B cell (primary cell): ENCODE measurements around the gene TNPO1. TPM values are rescaled to one million over a fixed set of nuclear protein-coding genes. Genes with fewer than 3 reads are reported as not detected.

Experiments
- ATAC-seq: fragments of 200-7000 bp; cut with Tn5 transposase; one replicate; pipeline ENCODE4 v1.10.0; 2021; ENCODE audit warnings: low read depth, mild to moderate bottlenecking, moderate number of reproducible peaks, moderate library complexity
- CTCF ChIA-PET: fragments of 350-600 bp; sonication (Branson Sonifier 250); formaldehyde crosslinking; loops from one replicate; lab custom pipeline; 2021; ENCODE audit warnings: antibody characterized with exemption, inconsistent platforms; lab: Charles Lee
- POLR2A ChIA-PET: fragments of 350-600 bp; sonication (Branson Sonifier 250); formaldehyde crosslinking; loops from one replicate; lab custom pipeline; 2021; ENCODE audit warnings: antibody characterized with exemption; lab: Charles Lee
- DNase-seq: peaks from one replicate; pipeline ENCODE4 v3.0.0; 2013
- H2AFZ ChIP-seq: 2 replicates; pipeline ENCODE4 v1.6.1; 2012; ENCODE audit warnings: mild to moderate bottlenecking, low read depth, low read length; ENCODE audit not compliant: insufficient read depth, poor library complexity, severe bottlenecking
- H3K27ac ChIP-seq, 2 donors: 1 replicate in 1 of 2; 2 replicates in 1 of 2; pipeline ENCODE4 v1.5.1; 2012 to 2013; ENCODE audit warnings: low read length in 2 of 2, mild to moderate bottlenecking in 2 of 2, moderate library complexity in 1 of 2
- H3K27me3 ChIP-seq, 4 experiments: fragments of 200-600 bp in 1 of 4; sonication (generic) in 1 of 4; replicated peaks in 1 of 4; 1 replicate in 2 of 4; 2 replicates in 2 of 4; pipeline versions ENCODE4 v1.6.1 to v1.7.0; 2013 to 2016; ENCODE audit warnings: low read length in 3 of 4, mild to moderate bottlenecking in 2 of 4, mixed read lengths in 1 of 4, moderate library complexity in 1 of 4; ENCODE audit not compliant: insufficient read depth in 4 of 4, control insufficient read depth in 3 of 4; ENCODE audit errors: control extremely low read depth in 1 of 4
- H3K36me3 ChIP-seq, 2 experiments: replicated peaks in 1 of 2; 1 replicate in 1 of 2; 2 replicates in 1 of 2; pipeline versions ENCODE4 v1.6.1 to v1.7.1; 2013; ENCODE audit warnings: low read length in 1 of 2; ENCODE audit not compliant: insufficient read depth in 2 of 2, control insufficient read depth in 1 of 2; ENCODE audit errors: control extremely low read depth in 1 of 2, extremely low read depth in 1 of 2
- H3K4me1 ChIP-seq, 2 donors: fragments of 200-600 bp in 1 of 2; sonication (generic) in 1 of 2; 1 replicate in 1 of 2; 2 replicates in 1 of 2; pipeline versions ENCODE4 v1.5.1 to v1.6.1; 2013 to 2017; ENCODE audit warnings: low read length in 2 of 2; ENCODE audit not compliant: control insufficient read depth in 2 of 2, insufficient read depth in 2 of 2
- H3K4me2 ChIP-seq: replicated peaks from 2 replicates; pipeline ENCODE3; 2012; ENCODE audit warnings: mild to moderate bottlenecking, low read depth, low read length; ENCODE audit not compliant: poor library complexity, severe bottlenecking
- H3K4me3 ChIP-seq, 5 experiments: fragments of 200-600 bp in 1 of 5; sonication (generic) in 1 of 5; 1 replicate in 3 of 5; 2 replicates in 2 of 5; pipeline versions ENCODE4 v1.5.1 to v1.7.0; 2011 to 2016; ENCODE audit warnings: low read length in 4 of 5, mild to moderate bottlenecking in 4 of 5, low read depth in 2 of 5, control low read depth in 1 of 5, moderate library complexity in 1 of 5; ENCODE audit not compliant: insufficient read depth in 1 of 5; ENCODE audit errors: control extremely low read depth in 1 of 5, extremely low read depth in 1 of 5
- H3K79me2 ChIP-seq: fragments of 200-600 bp; sonication (generic); one replicate; pipeline ENCODE4 v1.6.0; 2016; ENCODE audit warnings: low read length; ENCODE audit not compliant: control insufficient read depth, insufficient read depth
- H3K9ac ChIP-seq: fragments of 200-600 bp; sonication (generic); 2 replicates; pipeline ENCODE4 v1.6.1; 2017; ENCODE audit warnings: mild to moderate bottlenecking, low read length, moderate library complexity
- H3K9me3 ChIP-seq, 3 donors: one replicate each; pipeline versions ENCODE4 v1.6.1 to v1.7.1; 2013; ENCODE audit warnings: low read length in 2 of 3; ENCODE audit not compliant: control insufficient read depth in 2 of 3, insufficient read depth in 1 of 3; ENCODE audit errors: control extremely low read depth in 1 of 3
- H4K20me1 ChIP-seq: 2 replicates; pipeline ENCODE4 v1.6.0; 2012; ENCODE audit warnings: mild to moderate bottlenecking, low read length; ENCODE audit not compliant: insufficient read depth, control insufficient read depth, poor library complexity, severe bottlenecking
- H3K27ac Mint-ChIP-seq: one replicate; pipeline ENCODE4 v1.8.0; 2021; ENCODE audit warnings: mixed read lengths
- H3K27me3 Mint-ChIP-seq: one replicate; pipeline ENCODE4 v1.8.0; 2021; ENCODE audit warnings: mixed read lengths
- H3K4me1 Mint-ChIP-seq: one replicate; pipeline ENCODE4 v1.8.0; 2021; ENCODE audit warnings: mixed read lengths
- H3K4me3 Mint-ChIP-seq: one replicate; pipeline ENCODE4 v1.8.0; 2021; ENCODE audit warnings: mixed read lengths
- H3K9me3 Mint-ChIP-seq: one replicate; pipeline ENCODE4 v1.8.0; 2022; ENCODE audit warnings: mixed read lengths; ENCODE audit not compliant: insufficient read depth
- CTCF ChIP-seq: fragments of 200-600 bp; IDR thresholded peaks from one replicate; pipeline ENCODE4 v1.8.0; 2022; ENCODE audit warnings: antibody characterized with exemption, mild to moderate bottlenecking
- EZH2 ChIP-seq: IDR thresholded peaks from 2 replicates; pipeline ENCODE4 v1.6.1; 2012; ENCODE audit warnings: borderline replicate concordance, low read depth, mild to moderate bottlenecking, moderate library complexity, low read length; ENCODE audit not compliant: insufficient read depth, poor library complexity, severe bottlenecking
- WGBS: methylation state at CpG from one replicate; pipeline ENCODE4 v1.1.5; 2013; ENCODE audit warnings: missing lambda C conversion rate; ENCODE audit not compliant: insufficient coverage; 5-methylcytosine and 5-hydroxymethylcytosine counted together
- intact Hi-C: fragments of 100-400 bp; cut with micrococcal nuclease; formaldehyde crosslinking; loops from one replicate; pipeline ENCODE4 v1.10.0; 2022
- polyA plus RNA-seq: library from polyadenylated mRNA; depleted of rRNA; stranded (reverse); fragments of >200 nt; gene quantifications from 2 replicates; pipeline ENCODE4 v1.2.3, GENCODE V29; 2012
- total RNA-seq, 2 donors: library from RNA; stranded (reverse); fragments of 120-200 nt in 1 of 2; gene quantifications; 1 replicate in 1 of 2; 2 replicates in 1 of 2; pipeline versions ENCODE4 v1.2.3 to v1.2.4, GENCODE V29; 2013 to 2022

The TNPO1 gene
- total and polyA plus RNA-seq, 2 donors (not counting 1 experiment from before 2014, with no cell fraction given): 6.4 to 102 TPM

GRCh38 chr5:72840041-72840440 lies 23.6 kb downstream of the TNPO1 start:
- Histone ChIP-seq H3K27ac (no peak overlapping the region), H3K9ac (no peak overlapping the region), H3K27me3 (no peaks in the 10 kb centered on the region), H3K79me2 (peaks cover 54% of the 10 kb centered on the region), H3K4me3 (no peak overlapping the region), H3K36me3 (no peaks in the 10 kb centered on the region), H2AFZ (no peak overlapping the region), H3K4me2 (no peak overlapping the region), H3K9me3 (no peaks in the 10 kb centered on the region), H3K4me1 (peaks cover 0 to 6% of the 10 kb centered on the region in 2 donors), H4K20me1 (peaks cover 13% of the 10 kb centered on the region)
- ChIA-PET CTCF (no interaction called here), POLR2A (no interaction called here)
- H3K9me3 Mint-ChIP-seq: no peaks in the 10 kb centered on the region
- DNase-seq: no peak
- TF ChIP-seq EZH2 (no peak), CTCF (no peak)
- WGBS: 60% methylated on average over 3 of the region's 5 CpGs
- H3K27ac Mint-ChIP-seq: no peak overlapping the region
- no peaks in the 10 kb centered on the region for H3K27me3 Mint-ChIP-seq
- no peak for ATAC-seq
- H3K4me1 Mint-ChIP-seq: peaks cover 21% of the 10 kb centered on the region
- no peak overlapping the region for H3K4me3 Mint-ChIP-seq
- intact Hi-C loops: loop anchor here (10.0 kb wide), 2 partner anchors 725 to 1845 kb away; partner anchors contain the start of genes ANKRA2, HEXB and UTP15

GRCh38 chr5:72841756-72842535 lies 25.5 kb downstream of the TNPO1 start:
- Mint-ChIP-seq H3K27me3 (no peaks in the 10 kb centered on the region), H3K9me3 (no peaks in the 10 kb centered on the region), H3K4me3 (no peak overlapping the region), H3K4me1 (peaks cover 23% of the 10 kb centered on the region), H3K27ac (no peak overlapping the region)
- H3K9me3 ChIP-seq: no peaks in the 10 kb centered on the region
- DNase-seq: no peak
- ChIA-PET CTCF (interaction anchor here (1.1 to 1.3 kb wide), 2 partner anchors 23 to 25 kb away, joined by 3 read pairs; no protein-coding TSS in a partner anchor), POLR2A (interaction anchor here (1.3 kb wide), 1 partner anchor 25 kb away, joined by 3 read pairs; the partner anchor contains the start of gene TNPO1)
- H3K4me1 ChIP-seq: peaks cover 0 to 6% of the 10 kb centered on the region in 2 donors
- H3K27me3 ChIP-seq: no peaks in the 10 kb centered on the region
- peaks cover 10% of the 10 kb centered on the region for H4K20me1 ChIP-seq
- intact Hi-C loops: loop anchor here (10.0 kb wide), 2 partner anchors 723 to 1843 kb away; partner anchors contain the start of genes ANKRA2, HEXB and UTP15
- TF ChIP-seq CTCF (no peak), EZH2 (no peak)
- WGBS: no CpG with 5 or more reads among the region's 1 CpG
- no peak overlapping the region for H3K9ac ChIP-seq
- H3K36me3 ChIP-seq: no peaks in the 10 kb centered on the region
- H3K4me2 ChIP-seq: no peak overlapping the region
- H2AFZ ChIP-seq: no peak overlapping the region
- no peak overlapping the region for H3K27ac ChIP-seq
- ATAC-seq: no peak
- peaks cover 47% of the 10 kb centered on the region for H3K79me2 ChIP-seq
- H3K4me3 ChIP-seq: no peak overlapping the region
